DOHH2 (cell line): Measurements from ENCODE around the gene NPNT.

Experiments used
- H3F3A ChIP-seq: fragments of 200-600 bp; sonication (generic), shearing (Covaris generic); 2 replicates; pipeline ENCODE4 v1.6.0; 2016; ENCODE audit warnings: antibody characterized with exemption, mild to moderate bottlenecking; ENCODE audit not compliant: control insufficient read depth, insufficient read depth
- H3K27ac ChIP-seq: fragments of 200-600 bp; sonication (generic); 2 replicates; pipeline ENCODE4 v1.5.1; 2014; ENCODE audit warnings: low read depth, mild to moderate bottlenecking, low read length, moderate library complexity
- H3K27me3 ChIP-seq: fragments of 200-600 bp; sonication (generic); 2 replicates; pipeline ENCODE4 v1.6.1; 2014; ENCODE audit warnings: mild to moderate bottlenecking, low read length, mixed read lengths; ENCODE audit not compliant: control insufficient read depth
- H3K36me3 ChIP-seq: fragments of 200-600 bp; sonication (generic); 2 replicates; pipeline ENCODE4 v1.6.1; 2014; ENCODE audit warnings: mild to moderate bottlenecking, low read length, moderate library complexity, mixed read lengths; ENCODE audit not compliant: control insufficient read depth
- H3K4me1 ChIP-seq: fragments of 200-600 bp; sonication (generic); 2 replicates; pipeline ENCODE4 v1.6.1; 2014; ENCODE audit warnings: mild to moderate bottlenecking, low read length, mixed read lengths; ENCODE audit not compliant: control insufficient read depth
- H3K4me2 ChIP-seq: fragments of 200-600 bp; sonication (generic); 2 replicates; pipeline ENCODE4 v1.6.0; 2014; ENCODE audit warnings: mild to moderate bottlenecking, low read length, moderate library complexity
- H3K4me3 ChIP-seq: fragments of 200-600 bp; sonication (generic); 2 replicates; pipeline ENCODE4 v1.5.1; 2014; ENCODE audit warnings: mild to moderate bottlenecking, low read length, mixed read lengths
- H3K79me2 ChIP-seq: fragments of 200-600 bp; sonication (generic); 2 replicates; pipeline ENCODE4 v1.6.1; 2014; ENCODE audit warnings: mild to moderate bottlenecking, low read length, mixed read lengths; ENCODE audit not compliant: control insufficient read depth
- H3K9me2 ChIP-seq: fragments of 200-600 bp; sonication (generic); replicated peaks from 2 replicates; pipeline ENCODE4 v1.6.1; 2014; ENCODE audit warnings: mild to moderate bottlenecking, low read length, mixed read lengths; ENCODE audit not compliant: control insufficient read depth
- H3K9me3 ChIP-seq: fragments of 200-600 bp; sonication (generic); 2 replicates; pipeline ENCODE4 v1.6.1; 2014; ENCODE audit warnings: antibody characterized with exemption, low read length, mixed read lengths; ENCODE audit not compliant: control insufficient read depth, insufficient read depth
- H4K20me1 ChIP-seq: fragments of 200-600 bp; sonication (generic); 2 replicates; pipeline ENCODE4 v1.6.0; 2014; ENCODE audit warnings: low read depth, mild to moderate bottlenecking, antibody characterized with exemption, low read length, moderate library complexity; ENCODE audit not compliant: control insufficient read depth, insufficient read depth
- CTCF ChIP-seq: fragments of 200-600 bp; sonication (generic); IDR thresholded peaks from one replicate; pipeline ENCODE4 v1.5.1; 2014; ENCODE audit warnings: antibody characterized with exemption, mild to moderate bottlenecking, low read depth, low read length; ENCODE audit not compliant: poor library complexity, severe bottlenecking
- EZH2phosphoT487 ChIP-seq: fragments of 200-600 bp; sonication (generic); IDR thresholded peaks from 2 replicates; pipeline ENCODE4 v1.6.1; 2017; ENCODE audit warnings: borderline replicate concordance, mild to moderate bottlenecking, antibody characterized with exemption, low read length, moderate library complexity, mixed read lengths

NPNT gene

GRCh38 chr4:106010761-106011160 lies 115.5 kb downstream of the NPNT start:
- TF ChIP-seq CTCF (no peak), EZH2phosphoT487 (no peak)

GRCh38 chr4:106011387-106011786 lies 116.1 kb downstream of the NPNT start:
- Histone ChIP-seq H4K20me1 (no peaks in the 10 kb centered on the region), H3K4me2 (no peak overlapping the region), H3K27me3 (no peaks in the 10 kb centered on the region), H3K9me2 (no peaks in the 10 kb centered on the region), H3F3A (no peaks in the 10 kb centered on the region), H3K79me2 (no peaks in the 10 kb centered on the region), H3K9me3 (no peaks in the 10 kb centered on the region), H3K27ac (no peak overlapping the region), H3K4me3 (no peak overlapping the region), H3K36me3 (no peaks in the 10 kb centered on the region), H3K4me1 (no peaks in the 10 kb centered on the region)
- TF ChIP-seq EZH2phosphoT487 (no peak), CTCF (no peak)

More at GRCh38 chr4:106010761-106011160, 115.5 kb downstream of the NPNT start:
- no peaks in the 10 kb centered on the region for H3K9me2 ChIP-seq
- no peaks in the 10 kb centered on the region for H3K27me3 ChIP-seq
- H3K9me3 ChIP-seq, result no peaks in the 10 kb centered on the region
- H3K79me2 ChIP-seq, result no peaks in the 10 kb centered on the region
- no peaks in the 10 kb centered on the region for H3K36me3 ChIP-seq
- H3K4me2 ChIP-seq, result no peak overlapping the region
- H3F3A ChIP-seq, result no peaks in the 10 kb centered on the region
- H3K27ac ChIP-seq, result no peak overlapping the region
- H3K4me1 ChIP-seq, result no peaks in the 10 kb centered on the region
- no peaks in the 10 kb centered on the region for H4K20me1 ChIP-seq
- H3K4me3 ChIP-seq, result no peak overlapping the region

GRCh38 chr4:106017975-106018374 lies 122.7 kb downstream of the NPNT start:
- Histone ChIP-seq H3K4me2 (no peak overlapping the region), H3F3A (no peaks in the 10 kb centered on the region), H4K20me1 (no peaks in the 10 kb centered on the region), H3K27me3 (no peaks in the 10 kb centered on the region), H3K4me3 (no peak overlapping the region), H3K9me2 (no peaks in the 10 kb centered on the region), H3K79me2 (no peaks in the 10 kb centered on the region), H3K4me1 (no peaks in the 10 kb centered on the region), H3K9me3 (no peaks in the 10 kb centered on the region), H3K36me3 (no peaks in the 10 kb centered on the region), H3K27ac (no peak overlapping the region)
- TF ChIP-seq CTCF (no peak), EZH2phosphoT487 (no peak)

- no peak for TF ChIP-seq EZH2phosphoT487
- TF ChIP-seq CTCF, result no peak
- Histone ChIP-seq H3K4me2 (no peak overlapping the region), H3F3A (no peaks in the 10 kb centered on the region), H3K9me2 (no peaks in the 10 kb centered on the region), H3K4me3 (no peak overlapping the region), H3K27me3 (no peaks in the 10 kb centered on the region), H3K4me1 (no peaks in the 10 kb centered on the region), H3K36me3 (no peaks in the 10 kb centered on the region), H3K9me3 (no peaks in the 10 kb centered on the region), H4K20me1 (no peaks in the 10 kb centered on the region), H3K79me2 (no peaks in the 10 kb centered on the region), H3K27ac (no peak overlapping the region)
Measured at GRCh38 chr4:106019771-106020170, 124.5 kb downstream of the NPNT start.
